GM18951 (cell line): Measurements from ENCODE around the gene TBC1D5.
"Not testable (repeated sequence)": the region's sequence is repeated elsewhere in the genome, so short reads cannot be mapped to it uniquely, and the experiment has no call there.

Source experiments
- POLR2A ChIP-seq: IDR thresholded peaks from 4 replicates; pipeline ENCODE4 v1.6.1; 2011; ENCODE audit warnings: mild to moderate bottlenecking; ENCODE audit not compliant: insufficient read length, insufficient read depth; ENCODE audit errors: extremely low read depth
- in situ Hi-C: fragments of 300-500 bp; cut with MboI; formaldehyde crosslinking; loops from one replicate; pipeline ENCODE4 v1.12.0; 2022; ENCODE audit warnings: low sequenced_read_pairs, mixed read lengths, inconsistent platforms; ENCODE audit not compliant: unreplicated experiment

TBC1D5 gene

GRCh38 chr3:17639765-17640164, 102.7 kb downstream of the TBC1D5 start:
- in situ Hi-C loops = no loop called here
- TF ChIP-seq POLR2A = no peak

DNA sequence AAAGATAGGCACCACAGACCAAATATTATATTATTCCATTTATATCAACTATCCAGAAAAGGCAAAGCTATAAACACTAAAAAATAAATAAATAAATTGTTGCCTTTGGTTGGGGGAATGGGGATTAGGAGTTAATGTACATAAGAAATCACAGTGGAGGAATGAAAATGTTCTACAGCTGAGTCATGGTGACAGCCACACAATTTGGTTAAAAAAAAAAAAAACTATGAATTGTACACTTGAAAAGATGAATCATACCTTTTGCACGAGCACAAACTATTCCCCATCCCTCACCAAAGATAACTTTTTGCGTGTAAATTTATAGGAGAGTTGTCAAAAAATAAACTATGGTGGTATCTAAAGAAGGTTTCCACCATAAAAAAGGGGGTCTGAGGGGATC, 103.2 kb downstream of the TBC1D5 start:
- TF ChIP-seq POLR2A = no peak
- in situ Hi-C loops = no loop called here

GRCh38 chr3:17638356-17638755, 104.1 kb downstream of the TBC1D5 start:
- TF ChIP-seq POLR2A = no peak
- in situ Hi-C loops = no loop called here

- in situ Hi-C loops = not testable (repeated sequence)
Measured at GRCh38 chr3:17635675-17636074, 106.8 kb downstream of the TBC1D5 start.

DNA sequence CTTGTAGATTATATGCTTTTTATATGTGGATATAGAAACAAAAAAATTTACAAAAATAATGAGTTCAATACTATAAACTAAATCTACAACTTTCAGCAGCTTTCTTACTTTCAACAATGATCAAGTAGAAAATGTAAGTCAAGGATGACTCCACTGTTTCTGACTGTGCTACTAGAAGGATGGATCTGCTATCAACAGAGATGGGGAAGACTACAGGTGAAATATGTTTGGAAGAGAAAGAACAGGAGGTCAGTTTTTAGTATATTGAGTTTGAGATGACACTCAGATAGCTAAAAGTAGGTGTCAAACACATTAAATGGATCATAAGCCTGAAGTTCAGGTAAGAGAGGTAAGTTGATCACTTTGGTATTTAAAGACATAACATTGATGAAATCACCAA, 107.5 kb downstream of the TBC1D5 start:
- no peak for TF ChIP-seq POLR2A
- in situ Hi-C loops = no loop called here

DNA sequence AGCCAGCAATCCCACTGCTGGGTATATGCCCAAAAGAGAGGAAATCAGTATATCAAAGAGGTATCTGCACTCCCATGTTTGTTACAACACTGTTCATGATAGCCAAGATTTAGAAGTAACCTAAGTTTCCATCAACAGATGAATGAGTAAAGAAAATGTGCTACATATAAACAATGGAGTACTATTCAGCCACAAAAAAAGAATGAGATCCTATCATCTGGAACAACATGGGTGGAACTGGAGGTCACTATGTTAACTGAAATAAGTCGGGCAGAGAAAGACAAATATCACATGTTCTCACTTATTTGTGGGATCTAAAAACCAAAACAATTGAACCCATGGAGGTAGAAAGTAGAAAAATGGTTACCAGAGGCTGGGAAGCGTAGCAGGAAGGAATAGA, 108.2 kb downstream of the TBC1D5 start:
- in situ Hi-C loops = no loop called here
- no peak for TF ChIP-seq POLR2A

- in situ Hi-C loops = no loop called here
- TF ChIP-seq POLR2A = no peak
Measured at GRCh38 chr3:17632401-17633100, 109.9 kb downstream of the TBC1D5 start.

DNA sequence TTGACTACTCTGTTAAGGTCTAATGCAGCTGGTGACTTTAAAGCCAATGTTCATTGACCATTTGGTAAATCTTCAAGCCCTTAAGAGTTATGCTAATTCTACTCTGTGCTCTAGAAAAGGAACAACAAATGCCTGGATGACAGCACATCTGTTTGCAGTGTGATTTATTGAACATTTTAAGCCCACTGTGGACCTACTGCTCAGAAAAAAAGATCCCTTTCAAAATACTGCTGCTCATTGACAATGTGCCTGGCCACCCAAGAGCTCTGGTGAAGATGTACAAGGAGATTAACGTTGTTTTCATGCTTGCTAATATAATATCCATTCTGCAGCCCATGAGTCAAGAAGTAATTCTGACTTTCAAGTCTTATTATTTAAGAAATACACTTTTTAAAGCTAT, 110.8 kb downstream of the TBC1D5 start:
- no peak for TF ChIP-seq POLR2A
- in situ Hi-C loops = no loop called here

GRCh38 chr3:17629400-17629799, 113.0 kb downstream of the TBC1D5 start:
- TF ChIP-seq POLR2A = no peak
- in situ Hi-C loops = no loop called here

DNA sequence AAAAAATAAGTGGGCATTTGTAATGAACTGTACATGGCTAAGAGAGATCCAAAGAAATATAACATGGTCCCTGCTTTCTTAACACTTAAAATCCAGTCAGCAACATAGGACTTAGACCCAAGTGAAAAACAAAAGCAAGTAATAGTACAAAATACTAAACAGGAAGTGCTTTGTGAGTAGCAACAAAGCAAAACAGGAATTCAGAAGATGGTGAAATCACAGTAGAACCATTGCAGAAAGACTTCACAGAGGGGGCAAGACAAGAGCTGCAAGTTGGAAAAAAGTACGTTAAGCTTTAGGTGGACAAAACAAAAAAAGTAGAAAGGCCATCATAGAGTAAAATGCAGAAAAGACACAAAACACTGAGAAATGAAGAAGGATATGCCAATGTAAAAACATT, 116.0 kb downstream of the TBC1D5 start:
- in situ Hi-C loops = no loop called here
- TF ChIP-seq POLR2A = no peak

GRCh38 chr3:17625133-17625532, 117.3 kb downstream of the TBC1D5 start:
- in situ Hi-C loops = no loop called here
- TF ChIP-seq POLR2A = no peak

DNA sequence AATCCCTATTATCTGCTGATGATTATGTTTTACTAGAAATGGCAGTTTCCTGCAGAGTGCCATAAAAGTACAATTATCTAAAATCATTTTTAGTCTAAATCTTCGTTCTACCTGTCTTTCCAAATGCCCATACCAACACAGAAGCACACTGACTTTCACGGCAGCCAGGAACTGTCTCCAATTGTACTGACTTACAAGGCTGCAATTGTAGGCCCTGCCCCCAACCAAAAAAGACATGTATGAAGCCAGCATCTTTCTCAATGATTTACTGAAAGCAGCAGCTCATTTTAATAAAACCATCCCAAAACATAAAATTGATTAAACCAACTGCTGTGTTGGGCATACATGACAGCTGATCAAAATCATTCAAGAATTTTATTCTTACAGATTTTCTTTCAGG, 119.0 kb downstream of the TBC1D5 start:
- in situ Hi-C loops = no loop called here

DNA sequence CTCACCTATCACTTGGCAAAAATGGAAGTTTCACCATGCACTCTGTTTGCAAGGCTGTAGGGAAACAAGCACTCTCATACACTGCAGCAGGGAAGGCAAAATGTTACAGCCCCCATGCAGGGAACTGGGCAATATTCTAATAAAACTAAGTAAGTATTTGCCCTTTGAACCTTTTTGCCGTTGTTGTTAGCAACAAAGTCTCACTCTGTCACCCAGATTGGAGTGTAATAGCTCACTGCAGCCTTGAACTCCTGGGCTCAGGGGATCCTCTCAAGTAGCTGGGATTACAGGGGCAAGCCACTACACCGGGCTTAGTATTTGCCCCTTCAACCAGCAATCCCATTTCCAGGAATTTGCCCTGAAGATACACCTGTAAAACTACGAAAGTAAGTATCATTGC, 122.5 kb downstream of the TBC1D5 start:
- in situ Hi-C loops = no loop called here
- TF ChIP-seq POLR2A = no peak

More for the DNA sequence above, 119.0 kb downstream of the TBC1D5 start:
- no peak for TF ChIP-seq POLR2A

DNA sequence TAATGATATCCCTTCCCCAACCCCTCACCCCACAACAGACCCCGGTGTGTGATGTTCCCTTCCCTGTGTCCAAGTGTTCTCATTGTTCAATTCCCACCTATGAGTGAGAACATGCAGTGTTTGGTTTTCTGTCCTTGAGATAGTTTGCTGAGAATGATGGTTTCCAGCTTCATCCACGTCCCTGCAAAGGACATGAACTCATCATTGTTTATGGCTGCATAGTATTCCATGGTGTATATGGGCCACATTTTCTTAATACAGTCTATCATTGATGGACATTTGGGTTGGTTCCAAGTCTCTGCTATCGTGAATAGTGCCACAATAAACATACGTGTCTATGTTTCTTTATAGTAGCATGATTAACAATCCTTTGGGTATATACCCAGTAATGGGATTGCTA, 129.4 kb downstream of the TBC1D5 start:
- in situ Hi-C loops = not testable (repeated sequence)

- no peak for TF ChIP-seq POLR2A
- in situ Hi-C loops = no loop called here
Measured at GRCh38 chr3:17607905-17608304, 134.5 kb downstream of the TBC1D5 start.
